Heart right ventricle (tissue), 16 donors: ENCODE data around the gene MLEC. TPM values are rescaled to one million over a fixed set of nuclear protein-coding genes. Genes with fewer than 3 reads are reported as not detected.

Source experiments
- ATAC-seq, 8 donors: fragments of 200-7000 bp; cut with Tn5 transposase; one replicate each; pipeline ENCODE4 v1.9.1; 2020; ENCODE audit warnings: mild to moderate bottlenecking in 8 of 8, moderate library complexity in 8 of 8, moderate number of reproducible peaks in 1 of 8
- DNase-seq, 2 donors: peaks; one replicate each; pipeline ENCODE4 v3.0.0-alpha.2; 2020
- H3K27ac ChIP-seq, 10 donors: fragments of 200-600 bp; sonication (generic) in 2 of 10; one replicate each; pipeline versions ENCODE4 v1.5.0 to v1.8.0; 2020 to 2022; ENCODE audit warnings: mild to moderate bottlenecking in 3 of 10
- H3K27me3 ChIP-seq, 7 donors: fragments of 200-600 bp; one replicate each; pipeline ENCODE4 v1.8.0; 2021 to 2022; ENCODE audit warnings: mild to moderate bottlenecking in 2 of 7
- H3K36me3 ChIP-seq, 9 donors: fragments of 200-600 bp; sonication (generic) in 1 of 9; one replicate each; pipeline versions ENCODE4 v1.5.0 to v1.8.0; 2020 to 2022; ENCODE audit warnings: mild to moderate bottlenecking in 2 of 9
- H3K4me1 ChIP-seq, 9 donors: fragments of 200-600 bp; sonication (generic) in 1 of 9; one replicate each; pipeline versions ENCODE4 v1.5.0 to v1.8.0; 2020 to 2022; ENCODE audit warnings: mild to moderate bottlenecking in 4 of 9
- H3K4me3 ChIP-seq, 10 donors: fragments of 200-600 bp; sonication (generic) in 2 of 10; one replicate each; pipeline versions ENCODE4 v1.5.0 to v1.8.0; 2020 to 2022; ENCODE audit warnings: mild to moderate bottlenecking in 7 of 10, moderate library complexity in 2 of 10
- H3K9me3 ChIP-seq, 11 donors: fragments of 200-600 bp in 10 of 11; sonication (generic) in 2 of 11; one replicate each; pipeline versions ENCODE4 v1.5.0 to v1.8.0; 2013 to 2022; ENCODE audit warnings: mild to moderate bottlenecking in 2 of 11, control low read depth in 1 of 11, moderate library complexity in 1 of 11
- WGBS, 2 donors: extraction: QIAGEN DNeasy Blood & Tissue Kit; methylation state at CpG; one replicate each; pipeline ENCODE4 v1.1.7; 2013; ENCODE audit warnings: inconsistent platforms in 1 of 2; 5-methylcytosine and 5-hydroxymethylcytosine counted together
- intact Hi-C, 10 donors: fragments of 100-400 bp; cut with DNase I; formaldehyde crosslinking; loops; one replicate each; pipeline versions ENCODE4 v1.11.1 to v1.14.2; 2022
- polyA plus RNA-seq, 2 donors: library from polyadenylated mRNA; stranded (reverse); fragments of 200-250 nt; gene quantifications; one replicate each; pipeline ENCODE4 v1.2.3, GENCODE V29; 2013
- total RNA-seq, 10 donors: library from RNA; stranded (reverse); fragmentation: NEBNext Ultra II Directional in 3 of 10; extraction: Animal tissue kit (Norgen Biotek cat#: 25700) in 3 of 10; gene quantifications; one replicate each; pipeline versions ENCODE4 v1.2.1 to v1.2.4, GENCODE V29; 2021 to 2023
- TF ChIP-seq, protein P1 (sequence below), 9 donors: fragments of 200-600 bp; sonication (generic) in 2 of 9; IDR thresholded peaks; one replicate each; pipeline versions ENCODE4 v1.5.0 to v1.8.0; 2021 to 2022; ENCODE audit warnings: antibody characterized with exemption in 9 of 9, mild to moderate bottlenecking in 5 of 9, moderate library complexity in 1 of 9
- donor health status: Arrhythmogenic right ventricular cardiomyopathy.
- donor health status: ischemic (EF 13 %, LVEDD 7.1; RV severe dilation, severe dysfunction).
- donor health status: healthy with polysubstance abuse.
- donor health status: DM: no; HTN: yes; CAD: no.
- donor health status: DM: no; HTN: no; CAD: no.
- donor health status: ischemic (EF 25% LVEDD 6.9; RV normal size, moderate dysfunction).
- donor health status: ischemic (EF 25% LVEDD 5.7; RV mildly dilated, moderate dysfunction).
- donor health status: healthy.
- donor health status: DM: yes; HTN: yes; CAD: no.
- donor health status: Ischemic cardiomyopathy.
- donor health status: ischemic (EF 35%, LVEDD 5.7; RV mildly dilated, moderate dysfunction).
- donor health status: nonischemic (EF 11% LVEDD 7.7; RV severe dilation, severe dysfunction).
- donor health status: DM: yes; HTN: yes; CAD: no.
- donor health status: PGD.
- donor health status: ischemic (EF 29% LVEDD 5.4; RV normal size, mild dysfunction).
- donor health status: nonischemic (EF 23%, LVEDD 6.1; RV moderate dilation, normal function).

MLEC gene
- total and polyA plus RNA-seq, 12 donors = 35.3 to 179 (median 112) TPM

DNA sequence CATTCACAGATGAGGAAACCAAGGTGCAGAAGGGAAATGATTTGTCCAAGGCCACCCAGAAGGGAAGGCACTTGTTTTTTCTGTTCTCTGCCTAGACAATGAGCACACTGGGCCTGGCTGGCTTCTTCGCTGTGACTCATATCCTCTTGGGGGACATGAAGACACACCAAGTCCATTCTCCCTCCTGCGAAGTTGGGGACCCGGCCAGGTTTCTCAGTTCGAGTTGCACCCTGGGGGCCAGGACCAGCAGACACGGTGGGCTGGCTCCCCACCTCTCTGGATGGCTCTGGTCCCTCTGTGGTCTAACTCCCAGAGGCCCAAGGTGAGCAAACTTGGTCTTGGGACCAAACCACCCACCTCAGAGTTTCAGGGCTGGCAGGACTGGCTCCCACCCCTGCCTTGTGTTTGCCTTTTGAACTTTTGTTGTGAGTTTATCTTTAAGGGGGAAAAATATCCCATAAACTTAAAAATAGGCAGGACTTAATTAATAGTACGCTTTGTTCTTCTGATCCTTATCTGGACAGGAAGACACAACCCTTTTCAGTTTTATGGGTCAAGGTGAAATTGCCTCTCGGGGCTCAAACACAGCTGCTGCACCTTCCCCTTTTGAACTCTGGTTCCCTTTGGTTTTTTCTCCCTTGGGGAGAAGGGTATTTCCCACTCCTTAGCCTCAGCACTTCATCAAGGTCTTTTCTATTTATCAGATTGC lies 9.0 kb upstream of the MLEC start:
- Histone ChIP-seq H3K36me3 (no peaks in the 10 kb centered on the region), H3K9me3 (no peaks in the 10 kb centered on the region), H3K27ac (peak overlapping the region; percentile 51 to 85 (median 78)), H3K4me3 (no peak overlapping the region), H3K4me1 (peaks cover 0 to 26% (median 12%) of the 10 kb centered on the region in 9 donors), H3K27me3 (no peaks in the 10 kb centered on the region)
- intact Hi-C loops = loop anchor here in 1 of 10 donors (1.0 kb wide), 1 partner anchor 20 kb away; no protein-coding TSS in a partner anchor
- DNase-seq = peak; percentile 45 to 59
- ATAC-seq = peak; percentile 68 to 95 (median 89)
- 41 to 50% methylated on average over 7 of the region's 7 CpGs for WGBS, 2 donors
- TF ChIP-seq, protein P1, sequence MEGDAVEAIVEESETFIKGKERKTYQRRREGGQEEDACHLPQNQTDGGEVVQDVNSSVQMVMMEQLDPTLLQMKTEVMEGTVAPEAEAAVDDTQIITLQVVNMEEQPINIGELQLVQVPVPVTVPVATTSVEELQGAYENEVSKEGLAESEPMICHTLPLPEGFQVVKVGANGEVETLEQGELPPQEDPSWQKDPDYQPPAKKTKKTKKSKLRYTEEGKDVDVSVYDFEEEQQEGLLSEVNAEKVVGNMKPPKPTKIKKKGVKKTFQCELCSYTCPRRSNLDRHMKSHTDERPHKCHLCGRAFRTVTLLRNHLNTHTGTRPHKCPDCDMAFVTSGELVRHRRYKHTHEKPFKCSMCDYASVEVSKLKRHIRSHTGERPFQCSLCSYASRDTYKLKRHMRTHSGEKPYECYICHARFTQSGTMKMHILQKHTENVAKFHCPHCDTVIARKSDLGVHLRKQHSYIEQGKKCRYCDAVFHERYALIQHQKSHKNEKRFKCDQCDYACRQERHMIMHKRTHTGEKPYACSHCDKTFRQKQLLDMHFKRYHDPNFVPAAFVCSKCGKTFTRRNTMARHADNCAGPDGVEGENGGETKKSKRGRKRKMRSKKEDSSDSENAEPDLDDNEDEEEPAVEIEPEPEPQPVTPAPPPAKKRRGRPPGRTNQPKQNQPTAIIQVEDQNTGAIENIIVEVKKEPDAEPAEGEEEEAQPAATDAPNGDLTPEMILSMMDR (IDR thresholded peaks at IDR 0.05) = no peak

DNA sequence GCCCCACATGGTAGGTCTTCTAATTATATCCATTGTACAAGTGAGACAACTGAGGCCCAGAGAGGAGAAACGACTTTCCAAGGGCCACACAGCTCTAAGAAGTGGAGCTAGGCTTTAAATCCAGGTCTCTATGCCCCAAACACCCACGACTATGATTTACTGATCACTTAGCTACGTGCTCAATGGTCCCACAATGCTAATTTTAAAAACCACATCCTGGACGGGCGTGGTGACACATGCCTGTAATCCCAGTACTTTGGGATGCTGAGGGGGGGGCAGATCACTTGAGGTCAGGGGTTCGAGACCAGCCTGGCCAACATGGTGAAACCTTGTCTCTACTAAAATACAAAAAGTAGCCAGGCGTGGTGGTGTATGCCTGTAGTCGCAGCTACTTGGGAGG lies 8.4 kb upstream of the MLEC start:
- no peaks in the 10 kb centered on the region for H3K36me3 ChIP-seq
- H3K9me3 ChIP-seq = no peaks in the 10 kb centered on the region
- TF ChIP-seq, protein P1 (IDR thresholded peaks at IDR 0.05) = no peak
- intact Hi-C loops = loop anchor here in 1 of 10 donors (1.0 kb wide), 1 partner anchor 20 kb away; no protein-coding TSS in a partner anchor
- peaks cover 0 to 26% (median 12%) of the 10 kb centered on the region in 9 donors for H3K4me1 ChIP-seq
- H3K27ac ChIP-seq = peak overlapping the region in 9 of 10 donors; percentile 41 to 85 (median 79)
- 71 to 72% methylated on average over 8 of the region's 8 CpGs for WGBS, 2 donors
- no peak overlapping the region for H3K4me3 ChIP-seq
- ATAC-seq = peak in 2 of 8 donors; percentile 2 to 20
- H3K27me3 ChIP-seq = no peaks in the 10 kb centered on the region
- DNase-seq = no peak

DNA sequence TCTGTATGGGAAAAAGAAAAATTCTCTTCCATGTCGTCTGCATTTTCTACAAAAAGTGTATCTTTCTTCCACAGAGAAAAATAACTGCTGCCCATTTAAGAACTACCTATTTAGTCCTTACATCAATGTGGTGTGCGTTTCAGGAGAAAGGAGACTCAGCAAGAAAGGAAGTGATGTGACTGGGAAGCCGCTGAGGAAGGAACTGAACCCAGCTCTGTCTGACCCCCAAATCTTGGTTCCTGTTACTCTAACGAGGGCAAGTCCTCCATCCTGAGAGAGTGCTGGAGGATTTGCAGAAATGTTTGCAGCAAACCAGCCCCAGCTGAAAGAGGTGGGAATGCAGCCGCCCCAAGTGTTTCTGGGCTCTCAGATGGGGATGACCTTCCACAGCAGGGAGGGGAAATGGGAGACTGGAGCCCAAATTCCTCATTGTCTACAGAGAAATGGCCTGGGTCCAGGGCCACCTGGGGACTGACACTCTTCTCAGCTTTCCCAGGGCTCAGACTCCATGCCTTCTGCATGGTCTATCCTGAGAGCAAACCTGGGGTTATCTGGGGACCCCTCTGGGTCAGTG lies 6.7 kb upstream of the MLEC start:
- DNase-seq (no peak), ATAC-seq (no peak)
- TF ChIP-seq, protein P1 (IDR thresholded peaks at IDR 0.05) = no peak
- Histone ChIP-seq H3K27ac (peak overlapping the region in 2 of 10 donors; percentile 1 to 15), H3K9me3 (no peaks in the 10 kb centered on the region), H3K4me3 (no peak overlapping the region), H3K4me1 (peaks cover 0 to 35% (median 12%) of the 10 kb centered on the region in 9 donors), H3K27me3 (no peaks in the 10 kb centered on the region), H3K36me3 (no peaks in the 10 kb centered on the region)
- 48% methylated on average over 5 of the region's 5 CpGs for WGBS, 2 donors
- intact Hi-C loops = no loop called here

DNA sequence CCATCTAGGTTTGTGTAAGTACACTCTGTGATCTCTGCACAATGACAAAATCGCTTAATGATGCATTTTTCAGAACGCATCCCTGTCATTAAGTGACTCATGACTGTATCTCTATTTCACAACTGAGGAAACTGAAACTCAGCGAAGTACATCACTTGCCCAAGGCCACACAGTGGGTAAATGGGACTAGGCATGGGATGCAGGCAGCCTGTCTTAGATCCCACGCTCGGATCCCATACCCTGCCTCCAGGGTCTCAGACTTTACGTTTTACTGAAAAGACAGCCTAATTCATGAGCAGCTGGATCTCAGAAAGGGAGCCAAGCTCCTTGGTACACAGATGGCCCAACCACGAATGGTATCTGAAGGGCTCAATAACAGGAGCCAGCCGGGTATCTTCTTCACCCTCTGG lies 2.4 kb upstream of the MLEC start:
- Histone ChIP-seq H3K9me3 (no peaks in the 10 kb centered on the region), H3K36me3 (no peaks in the 10 kb centered on the region), H3K27ac (peak overlapping the region in 2 of 10 donors; percentile 47 to 90), H3K27me3 (no peaks in the 10 kb centered on the region), H3K4me1 (peaks cover 0 to 46% (median 25%) of the 10 kb centered on the region in 9 donors), H3K4me3 (no peak overlapping the region)
- ATAC-seq (no peak), DNase-seq (no peak)
- WGBS, 2 donors = 78 to 80% methylated on average over 8 of the region's 8 CpGs
- intact Hi-C loops = no loop called here
- TF ChIP-seq, protein P1 (IDR thresholded peaks at IDR 0.05) = no peak
